GM21367 (cell line): Measurements from ENCODE around the gene SIGLEC10.

Experiments
- ATAC-seq: cut with Tn5 transposase; IDR thresholded peaks from one replicate; pipeline ENCODE4 v1.9.1; 2021; ENCODE audit not compliant: unreplicated experiment

Gene SIGLEC10

GRCh38 chr19:51366389-51367254 is 50.8 kb downstream of the SIGLEC10 start:
- peak; percentile 34 for ATAC-seq

GRCh38 chr19:51365965-51366388 is 51.5 kb downstream of the SIGLEC10 start, which contains the start of gene ETFB:
TSS of gene ETFB (minus strand) at chr19:51366388. CDS start at chr19:51366326, 62 bp downstream.
- ATAC-seq: no peak

- no peak for ATAC-seq
Observed at GRCh38 chr19:51365211-51365964, 52.1 kb downstream of the SIGLEC10 start.

GRCh38 chr19:51364200-51365106 is 53.0 kb downstream of the SIGLEC10 start:
- no peak for ATAC-seq

- ATAC-seq: no peak
Observed at GRCh38 chr19:51361239-51361638, 56.2 kb downstream of the SIGLEC10 start.
